NCI-H345 treated with DMSO at 0.1 percent for 48 hours (cell line): ENCODE data around the gene ZNF750.

Experiments
- DNase-seq: peaks from one replicate; lab custom pipeline; 2025; ENCODE audit not compliant: unreplicated experiment; lab: John Stamatoyannopoulos, UW

The ZNF750 gene

GRCh38 chr17:82814834-82815233 is 25.0 kb downstream of the ZNF750 start:
- no peak for DNase-seq

GRCh38 chr17:82813299-82814051 is 26.3 kb downstream of the ZNF750 start:
- no peak for DNase-seq

- no peak for DNase-seq
Observed at GRCh38 chr17:82812601-82813000, 27.2 kb downstream of the ZNF750 start.

GRCh38 chr17:82812058-82812457 is 27.8 kb downstream of the ZNF750 start:
- DNase-seq = no peak

- no peak for DNase-seq
Observed at GRCh38 chr17:82810644-82811430, 29.0 kb downstream of the ZNF750 start.

- DNase-seq = no peak
Observed at GRCh38 chr17:82808921-82809905, 30.6 kb downstream of the ZNF750 start.

GRCh38 chr17:82808006-82808405 is 31.8 kb downstream of the ZNF750 start:
- no peak for DNase-seq

- DNase-seq = no peak
Observed at GRCh38 chr17:82807562-82807961, 32.3 kb downstream of the ZNF750 start.

GRCh38 chr17:82807101-82807500 is 32.7 kb downstream of the ZNF750 start:
- DNase-seq = no peak

GRCh38 chr17:82806645-82807044 is 33.2 kb downstream of the ZNF750 start:
- no peak for DNase-seq

GRCh38 chr17:82805823-82806222 is 34.0 kb downstream of the ZNF750 start:
- no peak for DNase-seq

GRCh38 chr17:82805254-82805653 is 34.6 kb downstream of the ZNF750 start:
- no peak for DNase-seq

- no peak for DNase-seq
Observed at GRCh38 chr17:82804442-82805191, 35.2 kb downstream of the ZNF750 start.

GRCh38 chr17:82803606-82804005 is 36.2 kb downstream of the ZNF750 start:
- DNase-seq = no peak

GRCh38 chr17:82803185-82803584 is 36.6 kb downstream of the ZNF750 start:
- DNase-seq = no peak

- DNase-seq = no peak
Observed at GRCh38 chr17:82802075-82802780, 37.6 kb downstream of the ZNF750 start.

GRCh38 chr17:82801377-82801970 is 38.3 kb downstream of the ZNF750 start:
- no peak for DNase-seq

- no peak for DNase-seq
Observed at GRCh38 chr17:82800885-82801284, 38.9 kb downstream of the ZNF750 start.

- DNase-seq = no peak
Observed at GRCh38 chr17:82799591-82799990, 40.2 kb downstream of the ZNF750 start.
